Heart left ventricle (tissue), 16 donors: ENCODE measurements around the gene DTWD2. TPM values are rescaled to one million over a fixed set of nuclear protein-coding genes. Genes with fewer than 3 reads are reported as not detected.
"Not testable (repeated sequence)": the region's sequence is repeated elsewhere in the genome, so short reads cannot be mapped to it uniquely, and the experiment has no call there.

Source experiments
- ATAC-seq, 4 donors: fragments of 200-7000 bp; cut with Tn5 transposase; one replicate each; pipeline ENCODE4 v1.9.1; 2020 to 2022; ENCODE audit warnings: moderate library complexity in 4 of 4, mild to moderate bottlenecking in 3 of 4, moderate number of reproducible peaks in 1 of 4
- DNase-seq, 5 donors: peaks; one replicate each; pipeline ENCODE4 v3.0.0-alpha.2; 2020
- H3K27ac ChIP-seq, 12 donors: fragments of 200-600 bp; sonication (generic) in 4 of 12; one replicate each; pipeline versions ENCODE4 v1.5.0 to v1.8.0; 2016 to 2022; ENCODE audit warnings: mild to moderate bottlenecking in 2 of 12
- H3K27me3 ChIP-seq, 9 donors: fragments of 200-600 bp; sonication (generic) in 2 of 9; one replicate each; pipeline versions ENCODE4 v1.5.1 to v1.8.0; 2016 to 2022; ENCODE audit warnings: mild to moderate bottlenecking in 3 of 9
- H3K36me3 ChIP-seq, 9 donors: fragments of 200-600 bp; sonication (generic) in 2 of 9; one replicate each; pipeline versions ENCODE4 v1.5.0 to v1.8.0; 2018 to 2022; ENCODE audit warnings: mild to moderate bottlenecking in 2 of 9
- H3K4me1 ChIP-seq, 12 donors: fragments of 200-600 bp; sonication (generic) in 4 of 12; one replicate each; pipeline versions ENCODE4 v1.5.0 to v1.8.0; 2016 to 2022; ENCODE audit warnings: mild to moderate bottlenecking in 3 of 12
- H3K4me3 ChIP-seq, 12 donors: fragments of 200-600 bp; sonication (generic) in 4 of 12; one replicate each; pipeline versions ENCODE4 v1.5.0 to v1.8.0; 2017 to 2022; ENCODE audit warnings: mild to moderate bottlenecking in 9 of 12, moderate library complexity in 4 of 12
- H3K9me3 ChIP-seq, 12 donors: fragments of 200-600 bp; sonication (generic) in 4 of 12; one replicate each; pipeline versions ENCODE4 v1.5.0 to v1.8.0; 2016 to 2022; ENCODE audit warnings: mild to moderate bottlenecking in 1 of 12
- POLR2A ChIP-seq, 2 donors: fragments of 450-650 bp; IDR thresholded peaks; one replicate each; pipeline ENCODE4 v1.6.1; 2017; ENCODE audit warnings: antibody characterized with exemption in 2 of 2, mild to moderate bottlenecking in 2 of 2, moderate library complexity in 2 of 2
- WGBS, 4 donors: extraction: QIAGEN DNeasy Blood & Tissue Kit in 2 of 4; methylation state at CpG; one replicate each; pipeline versions ENCODE4 v1.1.5 to v1.1.7; 2013 to 2018; 5-methylcytosine and 5-hydroxymethylcytosine counted together
- intact Hi-C, 10 donors: fragments of 100-400 bp; cut with DNase I; formaldehyde crosslinking; loops; one replicate each; pipeline versions ENCODE4 v1.11.1 to v1.14.2; 2022
- polyA plus RNA-seq, 2 donors: library from polyadenylated mRNA; stranded (reverse); fragments of 200-250 nt; gene quantifications; one replicate each; pipeline ENCODE4 v1.2.3, GENCODE V29; 2013
- total RNA-seq, 9 donors: library from RNA; depleted of rRNA in 2 of 9; stranded (reverse); fragments of >200 nt in 2 of 9; fragmentation: NEBNext Ultra II Directional in 3 of 9; extraction: Animal tissue kit (Norgen Biotek cat#: 25700) in 3 of 9; gene quantifications; one replicate each; pipeline versions ENCODE4 v1.1.0 to v1.2.4, GENCODE V29; 2016 to 2023
- TF ChIP-seq, protein P1 (sequence below), 12 donors: fragments of 200-600 bp; sonication (generic) in 4 of 12; IDR thresholded peaks; one replicate each; pipeline versions ENCODE4 v1.5.0 to v1.8.0; 2018 to 2022; ENCODE audit warnings: antibody characterized with exemption in 12 of 12, mild to moderate bottlenecking in 5 of 12
- donor health status: ischemic (EF 13 %, LVEDD 7.1; RV severe dilation, severe dysfunction).
- donor health status: healthy with polysubstance abuse.
- donor health status: DM: no; HTN: yes; CAD: no.
- donor health status: DM: no; HTN: no; CAD: no.
- donor health status: ischemic (EF 25% LVEDD 6.9; RV normal size, moderate dysfunction).
- donor health status: ischemic (EF 25% LVEDD 5.7; RV mildly dilated, moderate dysfunction).
- donor health status: healthy.
- donor health status: DM: yes; HTN: yes; CAD: no.
- donor health status: ischemic (EF 35%, LVEDD 5.7; RV mildly dilated, moderate dysfunction).
- donor health status: nonischemic (EF 11% LVEDD 7.7; RV severe dilation, severe dysfunction).
- donor health status: DM: yes; HTN: yes; CAD: no.
- donor health status: PGD.
- donor health status: ischemic (EF 29% LVEDD 5.4; RV normal size, mild dysfunction).
- donor health status: nonischemic (EF 23%, LVEDD 6.1; RV moderate dilation, normal function).

The DTWD2 gene
- total and polyA plus RNA-seq, 11 donors: 3.2 to 16.0 (median 11.7) TPM

DNA sequence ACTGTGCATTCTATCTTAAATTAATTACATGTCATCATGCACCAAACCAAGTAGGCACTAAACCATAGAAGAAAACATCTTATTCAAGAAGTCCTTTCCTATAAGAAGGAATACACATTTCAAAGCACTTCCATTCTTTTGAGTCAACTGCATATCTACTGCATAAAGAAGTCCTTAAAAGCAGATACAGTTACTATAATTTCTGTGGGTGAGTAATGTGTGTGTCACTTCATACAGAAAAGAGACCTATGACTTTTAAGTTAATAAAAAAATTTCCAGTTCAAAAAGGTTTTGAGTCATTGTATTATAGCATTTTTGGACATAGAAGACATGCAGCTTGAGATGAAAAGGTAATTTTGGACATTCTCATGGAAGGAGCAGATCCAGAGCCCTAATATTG, 125.0 kb downstream of the DTWD2 start:
- Histone ChIP-seq H3K27ac (no peak overlapping the region), H3K9me3 (peaks cover 0 to 3% (median 0%) of the 10 kb centered on the region in 12 donors), H3K4me3 (no peak overlapping the region), H3K36me3 (no peaks in the 10 kb centered on the region), H3K4me1 (no peaks in the 10 kb centered on the region), H3K27me3 (no peaks in the 10 kb centered on the region)
- DNase-seq: no peak
- TF ChIP-seq POLR2A (IDR thresholded peaks at IDR 0.05): no peak
- TF ChIP-seq, protein P1, sequence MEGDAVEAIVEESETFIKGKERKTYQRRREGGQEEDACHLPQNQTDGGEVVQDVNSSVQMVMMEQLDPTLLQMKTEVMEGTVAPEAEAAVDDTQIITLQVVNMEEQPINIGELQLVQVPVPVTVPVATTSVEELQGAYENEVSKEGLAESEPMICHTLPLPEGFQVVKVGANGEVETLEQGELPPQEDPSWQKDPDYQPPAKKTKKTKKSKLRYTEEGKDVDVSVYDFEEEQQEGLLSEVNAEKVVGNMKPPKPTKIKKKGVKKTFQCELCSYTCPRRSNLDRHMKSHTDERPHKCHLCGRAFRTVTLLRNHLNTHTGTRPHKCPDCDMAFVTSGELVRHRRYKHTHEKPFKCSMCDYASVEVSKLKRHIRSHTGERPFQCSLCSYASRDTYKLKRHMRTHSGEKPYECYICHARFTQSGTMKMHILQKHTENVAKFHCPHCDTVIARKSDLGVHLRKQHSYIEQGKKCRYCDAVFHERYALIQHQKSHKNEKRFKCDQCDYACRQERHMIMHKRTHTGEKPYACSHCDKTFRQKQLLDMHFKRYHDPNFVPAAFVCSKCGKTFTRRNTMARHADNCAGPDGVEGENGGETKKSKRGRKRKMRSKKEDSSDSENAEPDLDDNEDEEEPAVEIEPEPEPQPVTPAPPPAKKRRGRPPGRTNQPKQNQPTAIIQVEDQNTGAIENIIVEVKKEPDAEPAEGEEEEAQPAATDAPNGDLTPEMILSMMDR (IDR thresholded peaks at IDR 0.05): no peak
- intact Hi-C loops: no loop called here
- ATAC-seq: no peak

DNA sequence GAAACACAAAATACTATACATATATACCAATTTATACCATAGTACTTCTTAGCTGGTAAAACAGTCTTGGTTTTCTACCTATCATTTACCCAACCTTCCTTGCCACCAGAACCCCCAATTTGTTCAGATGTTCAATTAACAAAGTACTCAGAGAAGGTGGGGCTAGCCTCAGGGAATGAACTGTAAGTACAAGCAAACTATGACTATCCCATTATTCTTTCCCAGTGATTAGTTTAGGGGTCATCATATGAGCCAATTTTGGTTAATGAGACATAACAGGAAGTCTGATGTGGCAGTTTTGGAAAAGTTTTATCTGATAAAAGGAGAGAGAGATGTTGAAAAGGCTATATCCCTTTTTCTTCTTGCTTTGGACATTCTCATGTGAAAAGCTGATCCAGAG, 125.8 kb downstream of the DTWD2 start:
- Histone ChIP-seq H3K27ac (no peak overlapping the region), H3K4me1 (no peaks in the 10 kb centered on the region), H3K36me3 (no peaks in the 10 kb centered on the region), H3K27me3 (no peaks in the 10 kb centered on the region), H3K4me3 (no peak overlapping the region), H3K9me3 (no peaks in the 10 kb centered on the region)
- TF ChIP-seq, protein P1 (IDR thresholded peaks at IDR 0.05): no peak
- TF ChIP-seq POLR2A (IDR thresholded peaks at IDR 0.05): no peak
- ATAC-seq (no peak), DNase-seq (no peak)
- intact Hi-C loops: no loop called here

DNA sequence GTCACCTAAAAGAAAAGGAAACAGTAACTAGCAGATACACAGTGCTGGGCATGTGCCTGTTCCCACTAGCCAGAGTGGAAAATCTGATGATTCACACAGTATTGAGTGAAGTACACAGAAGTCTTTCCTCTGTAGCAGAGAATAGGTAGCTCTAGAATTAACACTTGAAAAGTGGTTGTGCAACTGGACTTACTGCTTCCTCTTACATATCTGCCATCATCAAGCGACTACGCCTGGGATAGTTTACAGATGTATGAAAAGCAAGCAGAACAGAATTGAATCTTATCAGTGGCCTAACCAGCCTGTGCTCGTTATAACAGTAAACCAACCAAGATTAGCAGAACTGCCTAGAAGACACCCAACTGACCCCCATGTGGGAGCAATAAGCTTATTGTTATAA, 130.6 kb downstream of the DTWD2 start:
- intact Hi-C loops: no loop called here
- no peaks in the 10 kb centered on the region for H3K27me3 ChIP-seq
- peaks cover 0 to 9% (median 0%) of the 10 kb centered on the region in 12 donors for H3K9me3 ChIP-seq
- DNase-seq (no peak), ATAC-seq (no peak)
- no peak overlapping the region for H3K27ac ChIP-seq
- H3K4me1 ChIP-seq: no peaks in the 10 kb centered on the region
- 52 to 75% (median 68%) methylated on average over 3 of the region's 3 CpGs for WGBS, 4 donors
- no peaks in the 10 kb centered on the region for H3K36me3 ChIP-seq
- no peak for TF ChIP-seq POLR2A (IDR thresholded peaks at IDR 0.05)
- TF ChIP-seq, protein P1 (IDR thresholded peaks at IDR 0.05): no peak
- H3K4me3 ChIP-seq: no peak overlapping the region

DNA sequence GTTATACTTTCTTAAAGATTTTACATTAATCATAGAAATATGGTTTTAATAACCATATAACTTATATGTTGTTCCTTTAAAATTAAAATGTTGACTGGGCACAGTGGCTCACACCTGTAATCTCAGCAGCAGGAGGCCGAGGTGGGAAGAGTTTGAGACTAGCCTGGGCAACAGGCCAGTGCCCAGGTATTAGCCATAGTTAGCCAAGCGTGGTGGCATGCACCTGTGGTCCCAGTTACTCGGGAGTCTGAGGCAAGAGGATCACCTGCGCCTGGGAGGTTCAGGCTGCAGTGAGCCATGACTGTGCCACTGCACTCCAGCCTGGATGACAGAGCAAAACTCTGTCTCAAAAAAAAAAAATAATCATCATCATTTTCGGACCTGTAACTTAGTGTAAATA, 133.5 kb downstream of the DTWD2 start:
- DNase-seq: no peak
- 69 to 79% (median 71%) methylated on average over 5 of the region's 5 CpGs for WGBS, 4 donors
- TF ChIP-seq POLR2A (IDR thresholded peaks at IDR 0.05): no peak
- TF ChIP-seq, protein P1 (IDR thresholded peaks at IDR 0.05): no peak
- peaks cover 0 to 32% (median 9%) of the 10 kb centered on the region in 12 donors for H3K9me3 ChIP-seq
- no peaks in the 10 kb centered on the region for H3K36me3 ChIP-seq
- H3K4me1 ChIP-seq: no peaks in the 10 kb centered on the region
- intact Hi-C loops: no loop called here
- H3K27ac ChIP-seq: no peak overlapping the region
- H3K27me3 ChIP-seq: no peaks in the 10 kb centered on the region
- no peak overlapping the region for H3K4me3 ChIP-seq
- no peak for ATAC-seq

DNA sequence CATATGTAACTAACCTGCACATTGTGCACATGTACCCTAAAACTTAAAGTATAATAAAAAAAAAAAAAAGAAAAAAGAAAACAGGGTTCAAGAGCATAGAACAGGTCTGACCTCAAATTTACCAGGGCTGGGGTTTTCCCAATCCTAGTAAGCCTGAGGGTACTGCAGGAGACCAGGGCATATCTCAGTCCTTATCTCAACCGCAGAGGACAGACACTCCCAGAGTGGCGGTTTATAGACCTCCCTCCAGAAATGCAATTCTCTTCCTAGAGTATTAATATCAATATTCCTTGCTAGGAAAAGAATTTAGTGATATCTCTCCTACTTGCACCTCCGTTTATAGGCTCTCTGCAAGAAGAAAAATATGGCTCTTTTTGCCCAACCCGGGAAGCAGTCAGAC, 136.6 kb downstream of the DTWD2 start:
- H3K36me3 ChIP-seq, intact Hi-C loops, ATAC-seq, H3K4me3 ChIP-seq, DNase-seq, H3K27ac ChIP-seq, H3K27me3 ChIP-seq, H3K4me1 ChIP-seq: not testable (repeated sequence)
- WGBS, 4 donors: 88 to 96% (median 94%) methylated on average over 4 of the region's 4 CpGs
- H3K9me3 ChIP-seq: peaks cover 0 to 32% (median 9%) of the 10 kb centered on the region in 12 donors

DNA sequence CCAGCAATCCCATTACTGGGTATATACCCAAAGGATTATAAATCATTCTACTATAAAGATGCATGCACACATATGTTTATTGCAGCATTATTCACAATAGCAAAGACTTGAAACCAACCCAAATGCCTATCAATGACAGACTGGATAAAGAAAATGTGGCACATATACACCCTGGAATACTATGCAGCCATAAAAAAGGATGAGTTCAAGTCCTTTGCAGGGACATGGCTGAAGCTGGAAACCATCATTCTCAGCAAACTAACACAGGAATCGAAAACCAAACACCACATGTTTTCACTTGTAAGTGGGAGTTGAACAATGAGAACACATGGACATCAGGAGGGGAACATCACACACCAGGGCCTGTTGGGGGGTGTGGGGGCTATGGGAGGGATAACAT, 138.8 kb downstream of the DTWD2 start:
- H3K27ac ChIP-seq, H3K36me3 ChIP-seq, H3K27me3 ChIP-seq, intact Hi-C loops, ATAC-seq, H3K4me1 ChIP-seq, H3K4me3 ChIP-seq, DNase-seq: not testable (repeated sequence)
- H3K9me3 ChIP-seq: peaks cover 0 to 32% (median 9%) of the 10 kb centered on the region in 12 donors
- WGBS, 4 donors: 83 to 87% (median 84%) methylated on average over 1 of the region's 1 CpG
